WI38 (cell line): ENCODE measurements around the gene SHROOM3.

Source experiments
- H3K4me3 ChIP-seq: 2 replicates; pipeline ENCODE4 v1.5.1; 2011; ENCODE audit warnings: low read depth, mild to moderate bottlenecking, control low read depth, low read length
- TF ChIP-seq, protein P1 (sequence below): IDR thresholded peaks from 2 replicates; pipeline ENCODE4 v1.5.1; 2012; ENCODE audit warnings: low read depth, mild to moderate bottlenecking, control low read depth, low read length

The SHROOM3 gene

DNA sequence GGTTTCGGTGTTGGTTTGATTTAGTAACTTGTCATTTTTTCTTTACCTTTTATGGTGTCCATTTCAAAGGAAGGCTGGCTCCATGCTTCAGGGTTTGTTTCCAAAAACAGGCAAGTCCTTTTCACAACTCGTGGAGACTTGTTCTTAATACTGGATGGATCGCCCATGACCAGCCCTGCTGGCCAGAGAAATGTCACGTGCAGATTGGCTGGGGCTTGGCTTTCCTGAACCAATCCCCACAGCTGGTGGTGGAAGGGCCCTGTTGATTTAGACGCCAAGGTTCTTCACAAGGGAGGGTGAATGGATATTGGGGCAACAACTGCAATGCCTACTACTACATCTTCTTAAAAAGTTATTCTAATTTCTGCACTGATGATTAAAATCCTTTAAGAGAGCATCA is 92.6 kb downstream of the SHROOM3 start:
- TF ChIP-seq, protein P1, sequence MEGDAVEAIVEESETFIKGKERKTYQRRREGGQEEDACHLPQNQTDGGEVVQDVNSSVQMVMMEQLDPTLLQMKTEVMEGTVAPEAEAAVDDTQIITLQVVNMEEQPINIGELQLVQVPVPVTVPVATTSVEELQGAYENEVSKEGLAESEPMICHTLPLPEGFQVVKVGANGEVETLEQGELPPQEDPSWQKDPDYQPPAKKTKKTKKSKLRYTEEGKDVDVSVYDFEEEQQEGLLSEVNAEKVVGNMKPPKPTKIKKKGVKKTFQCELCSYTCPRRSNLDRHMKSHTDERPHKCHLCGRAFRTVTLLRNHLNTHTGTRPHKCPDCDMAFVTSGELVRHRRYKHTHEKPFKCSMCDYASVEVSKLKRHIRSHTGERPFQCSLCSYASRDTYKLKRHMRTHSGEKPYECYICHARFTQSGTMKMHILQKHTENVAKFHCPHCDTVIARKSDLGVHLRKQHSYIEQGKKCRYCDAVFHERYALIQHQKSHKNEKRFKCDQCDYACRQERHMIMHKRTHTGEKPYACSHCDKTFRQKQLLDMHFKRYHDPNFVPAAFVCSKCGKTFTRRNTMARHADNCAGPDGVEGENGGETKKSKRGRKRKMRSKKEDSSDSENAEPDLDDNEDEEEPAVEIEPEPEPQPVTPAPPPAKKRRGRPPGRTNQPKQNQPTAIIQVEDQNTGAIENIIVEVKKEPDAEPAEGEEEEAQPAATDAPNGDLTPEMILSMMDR: no peak
- H3K4me3 ChIP-seq: no peak overlapping the region

- TF ChIP-seq, protein P1: no peak
- H3K4me3 ChIP-seq: no peak overlapping the region
These were observed 96.6 kb downstream of the SHROOM3 start for GRCh38 chr4:76531597-76531996.

DNA sequence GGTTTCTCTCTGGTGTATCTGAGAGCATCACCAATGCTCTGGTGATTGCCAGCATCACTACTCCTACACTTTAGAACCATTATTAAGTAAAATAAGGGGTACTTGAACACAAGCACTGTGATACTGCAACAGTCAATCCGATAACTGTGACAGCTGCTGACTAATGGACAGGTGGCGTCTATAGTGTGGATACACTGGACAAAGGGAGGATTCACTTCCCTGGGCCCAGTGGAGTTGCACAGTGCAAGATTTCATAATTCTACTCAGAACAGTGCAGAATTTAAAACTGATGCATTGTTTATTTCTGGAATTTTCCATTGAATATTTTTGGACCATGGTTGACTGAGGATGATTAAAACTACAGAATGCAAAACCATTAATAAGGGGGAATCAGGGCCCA is 97.8 kb downstream of the SHROOM3 start:
- no peak overlapping the region for H3K4me3 ChIP-seq
- TF ChIP-seq, protein P1: no peak

- H3K4me3 ChIP-seq: no peak overlapping the region
- TF ChIP-seq, protein P1: no peak
These were observed 98.3 kb downstream of the SHROOM3 start for GRCh38 chr4:76533314-76533713.

- TF ChIP-seq, protein P1: no peak
- H3K4me3 ChIP-seq: no peak overlapping the region
These were observed 100.8 kb downstream of the SHROOM3 start for GRCh38 chr4:76535603-76536372.

DNA sequence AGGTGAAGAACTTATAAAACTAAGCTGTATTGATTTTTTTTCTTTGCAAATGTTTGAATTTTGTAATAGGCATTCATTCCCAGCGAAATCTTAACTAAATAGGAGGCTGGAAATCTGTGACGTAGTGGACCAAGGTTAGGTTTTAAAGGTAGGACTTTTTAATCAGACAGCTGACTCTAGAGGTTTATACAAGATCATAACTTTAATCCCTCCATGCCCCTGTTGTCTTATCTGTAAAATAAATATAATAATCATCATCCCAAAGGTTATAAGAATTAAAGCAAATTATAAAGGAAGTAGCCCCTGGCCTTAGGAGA is 101.3 kb downstream of the SHROOM3 start:
- no peak overlapping the region for H3K4me3 ChIP-seq
- TF ChIP-seq, protein P1: no peak

DNA sequence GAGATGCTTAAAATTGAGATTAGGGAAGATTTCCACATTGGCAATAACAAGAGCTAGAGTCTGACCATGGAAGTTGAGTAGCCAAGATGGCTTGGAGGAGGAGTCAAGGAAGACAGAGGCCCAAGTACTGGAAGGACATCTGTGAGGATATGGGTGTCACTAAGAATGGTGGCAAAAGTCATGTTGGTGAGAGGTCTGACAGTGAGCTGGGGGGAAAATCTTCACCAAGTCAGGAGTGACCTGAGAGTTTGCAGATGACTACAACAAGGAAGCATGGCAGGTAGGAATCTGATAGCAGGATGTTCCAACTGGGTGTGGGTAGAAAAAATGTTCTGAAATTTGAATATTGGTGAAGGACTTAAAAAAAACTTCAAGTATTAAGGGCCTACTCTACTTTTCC is 103.3 kb downstream of the SHROOM3 start:
- H3K4me3 ChIP-seq: no peak overlapping the region
- TF ChIP-seq, protein P1: no peak
